D721Med (cell line): ENCODE measurements around the gene ARMH3.
"Not testable (repeated sequence)": the region's sequence is repeated elsewhere in the genome, so short reads cannot be mapped to it uniquely, and the experiment has no call there.

Experiments used
- DNase-seq: peaks from one replicate; pipeline ENCODE4 v3.0.0; 2011; ENCODE audit warnings: low spot score; ENCODE audit not compliant: insufficient read length
- FAIRE-seq: peaks from 2 replicates; lab custom pipeline; 2011; peaks lifted over from hg19 to GRCh38; lab: Jason Lieb, UNC
- TF ChIP-seq, protein P1 (sequence below): IDR thresholded peaks from 2 replicates; pipeline ENCODE4 v1.5.1; 2012; ENCODE audit warnings: mild to moderate bottlenecking, control low read depth; ENCODE audit not compliant: insufficient read depth; ENCODE audit errors: missing control alignments

Gene ARMH3

GRCh38 chr10:101986624-101986971 lies 69.4 kb downstream of the ARMH3 start:
- no peak for DNase-seq
- no peak for FAIRE-seq

GRCh38 chr10:101980677-101981076 lies 75.3 kb downstream of the ARMH3 start:
- DNase-seq, FAIRE-seq: not testable (repeated sequence)

More at GRCh38 chr10:101986624-101986971, 69.4 kb downstream of the ARMH3 start:
- TF ChIP-seq, protein P1, sequence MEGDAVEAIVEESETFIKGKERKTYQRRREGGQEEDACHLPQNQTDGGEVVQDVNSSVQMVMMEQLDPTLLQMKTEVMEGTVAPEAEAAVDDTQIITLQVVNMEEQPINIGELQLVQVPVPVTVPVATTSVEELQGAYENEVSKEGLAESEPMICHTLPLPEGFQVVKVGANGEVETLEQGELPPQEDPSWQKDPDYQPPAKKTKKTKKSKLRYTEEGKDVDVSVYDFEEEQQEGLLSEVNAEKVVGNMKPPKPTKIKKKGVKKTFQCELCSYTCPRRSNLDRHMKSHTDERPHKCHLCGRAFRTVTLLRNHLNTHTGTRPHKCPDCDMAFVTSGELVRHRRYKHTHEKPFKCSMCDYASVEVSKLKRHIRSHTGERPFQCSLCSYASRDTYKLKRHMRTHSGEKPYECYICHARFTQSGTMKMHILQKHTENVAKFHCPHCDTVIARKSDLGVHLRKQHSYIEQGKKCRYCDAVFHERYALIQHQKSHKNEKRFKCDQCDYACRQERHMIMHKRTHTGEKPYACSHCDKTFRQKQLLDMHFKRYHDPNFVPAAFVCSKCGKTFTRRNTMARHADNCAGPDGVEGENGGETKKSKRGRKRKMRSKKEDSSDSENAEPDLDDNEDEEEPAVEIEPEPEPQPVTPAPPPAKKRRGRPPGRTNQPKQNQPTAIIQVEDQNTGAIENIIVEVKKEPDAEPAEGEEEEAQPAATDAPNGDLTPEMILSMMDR, result no peak

DNA sequence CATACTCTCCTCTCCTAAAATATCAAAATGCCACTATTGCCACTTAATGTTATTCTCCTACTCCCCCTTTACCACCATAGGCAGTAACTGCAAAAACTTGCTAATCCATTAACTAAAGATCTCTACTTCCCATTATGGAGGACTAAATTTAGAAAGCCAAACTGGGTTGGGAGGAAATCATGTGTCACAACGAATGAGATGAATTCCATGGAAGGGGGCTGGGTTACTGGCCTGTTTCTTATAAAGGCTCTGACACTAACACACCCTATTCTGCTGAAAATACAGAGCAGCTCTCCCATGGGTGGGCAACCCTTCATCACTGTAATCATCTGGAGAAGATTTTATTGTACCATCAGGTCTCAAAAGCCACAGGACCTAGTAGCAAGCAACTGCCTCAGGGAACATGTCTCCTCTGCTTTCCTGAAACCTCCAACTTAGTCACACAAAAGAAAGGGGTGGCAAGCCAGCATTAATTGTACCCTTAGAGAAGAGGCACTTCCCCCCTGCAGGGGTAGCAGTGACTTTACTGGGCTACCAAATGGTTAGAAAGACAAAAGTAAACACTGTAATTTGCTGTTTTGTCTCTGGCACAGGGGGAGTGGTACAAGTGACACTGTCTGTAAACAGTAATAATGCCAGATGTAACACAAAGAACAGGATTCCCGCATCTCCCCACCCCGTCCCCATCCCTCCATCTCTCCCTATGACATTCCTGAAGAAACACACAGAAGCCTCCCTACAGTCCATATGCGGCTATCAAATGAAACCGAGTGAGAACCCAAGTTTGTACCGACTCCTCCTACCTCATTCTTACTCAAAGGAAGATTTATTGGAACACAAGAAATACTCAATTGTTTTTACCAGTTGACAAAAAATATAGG lies 81.6 kb downstream of the ARMH3 start:
- FAIRE-seq (no peak), DNase-seq (no peak)
- TF ChIP-seq, protein P1, result no peak

DNA sequence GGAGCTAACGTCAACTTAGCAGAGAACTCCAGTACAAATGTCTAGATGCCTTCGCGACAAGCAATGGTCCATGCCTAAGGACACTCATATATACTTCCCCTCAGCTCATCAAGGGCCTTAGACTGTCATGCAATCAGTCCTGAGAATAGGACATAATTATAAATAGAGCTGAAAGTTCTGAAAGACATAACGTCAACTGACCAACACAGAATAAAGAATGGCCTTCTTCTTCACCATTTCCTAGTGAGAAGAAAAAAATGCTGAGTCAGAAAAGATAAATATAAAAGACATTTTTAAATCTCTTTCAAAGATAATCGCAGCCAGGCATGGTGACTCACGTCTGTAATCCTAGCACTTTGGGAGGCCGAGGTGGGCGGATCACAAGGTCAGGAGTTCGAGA lies 83.2 kb downstream of the ARMH3 start:
- TF ChIP-seq, protein P1, result no peak
- DNase-seq, result no peak
- no peak for FAIRE-seq

- DNase-seq, result no peak
- TF ChIP-seq, protein P1, result no peak
- FAIRE-seq, result no peak
Observed at GRCh38 chr10:101969412-101969922, 86.5 kb downstream of the ARMH3 start.

GRCh38 chr10:101968940-101969321 lies 87.0 kb downstream of the ARMH3 start:
- FAIRE-seq (no peak), DNase-seq (no peak)
- TF ChIP-seq, protein P1, result no peak

DNA sequence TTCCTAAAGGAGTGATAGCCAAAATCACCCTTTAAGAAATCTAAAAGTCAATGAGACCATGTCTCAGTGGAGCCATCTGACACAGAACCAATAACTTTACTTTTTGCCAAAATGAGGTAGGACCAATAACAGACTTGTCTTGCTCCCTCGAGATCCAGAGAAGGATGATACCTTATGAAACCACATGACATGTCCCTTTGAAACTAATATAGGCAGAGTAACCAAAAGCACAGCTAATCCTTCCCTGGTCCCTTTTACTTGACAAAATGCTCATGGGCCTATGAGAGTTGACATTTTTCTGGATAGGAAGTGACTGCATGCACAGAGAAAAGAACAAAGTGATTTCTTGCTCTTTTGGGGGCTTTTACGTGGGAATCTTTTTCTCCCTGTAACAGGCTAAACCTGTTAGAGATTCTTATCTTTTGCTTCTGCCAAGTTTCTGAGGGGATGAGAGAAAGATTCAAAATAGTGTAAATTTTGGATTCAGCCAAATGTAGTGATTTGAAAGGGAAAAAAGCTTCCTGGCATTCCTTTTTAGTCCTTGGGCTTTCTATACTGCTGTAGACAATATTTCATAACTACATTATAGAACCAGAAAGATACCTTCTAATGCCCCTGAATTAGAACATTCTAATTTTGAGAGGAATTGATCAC lies 87.6 kb downstream of the ARMH3 start:
- no peak for FAIRE-seq

More for the DNA sequence above, 87.6 kb downstream of the ARMH3 start:
- DNase-seq, result no peak
- TF ChIP-seq, protein P1, result no peak
